MM.1S (cell line): ENCODE measurements around the gene TCF12.
A peak's percentile ranks its signal among the peaks of the same experiment; 100 is the strongest.

Experiments
- DNase-seq: peaks from one replicate; pipeline ENCODE4 v3.0.0-alpha.2; 2015
- H2AFZ ChIP-seq: fragments of 300-600 bp; sonication (generic); 2 replicates; pipeline ENCODE4 v1.6.0; 2016; ENCODE audit warnings: antibody characterized with exemption, low read length
- H3F3A ChIP-seq: fragments of 300-600 bp; sonication (generic); 2 replicates; pipeline ENCODE4 v1.6.1; 2016; ENCODE audit warnings: mild to moderate bottlenecking, antibody characterized with exemption, low read length, moderate library complexity, mixed read lengths; ENCODE audit not compliant: insufficient read depth
- H3K27ac ChIP-seq: fragments of 300-600 bp; sonication (generic); 2 replicates; pipeline ENCODE4 v1.5.1; 2016; ENCODE audit warnings: mild to moderate bottlenecking, low read length
- H3K27me3 ChIP-seq: fragments of 300-600 bp; sonication (generic); replicated peaks from 2 replicates; pipeline ENCODE4 v1.6.0; 2016; ENCODE audit warnings: low read length; ENCODE audit not compliant: insufficient read depth
- H3K36me3 ChIP-seq: fragments of 300-600 bp; sonication (generic); replicated peaks from 2 replicates; pipeline ENCODE4 v1.6.1; 2016; ENCODE audit warnings: mild to moderate bottlenecking, low read length, mixed read lengths; ENCODE audit not compliant: insufficient read depth
- H3K4me1 ChIP-seq: fragments of 300-600 bp; sonication (generic); 2 replicates; pipeline ENCODE4 v1.6.1; 2016; ENCODE audit warnings: low read length, mixed read lengths
- H3K4me2 ChIP-seq: fragments of 300-600 bp; sonication (generic); 2 replicates; pipeline ENCODE4 v1.6.0; 2016; ENCODE audit warnings: low read depth, low read length
- H3K4me3 ChIP-seq: fragments of 300-600 bp; sonication (generic); 2 replicates; pipeline ENCODE4 v1.5.1; 2016; ENCODE audit warnings: low read length, mixed read lengths
- H3K79me2 ChIP-seq: fragments of 300-600 bp; sonication (generic); 2 replicates; pipeline ENCODE4 v1.6.1; 2016; ENCODE audit warnings: mixed run types, low read length, mixed read lengths
- H3K9ac ChIP-seq: fragments of 300-600 bp; sonication (generic); 2 replicates; pipeline ENCODE4 v1.6.1; 2016; ENCODE audit warnings: low read length, mixed read lengths
- H3K9me2 ChIP-seq: fragments of 300-600 bp; sonication (generic); replicated peaks from 2 replicates; pipeline ENCODE4 v1.6.1; 2016; ENCODE audit warnings: mild to moderate bottlenecking, low read length, mixed read lengths; ENCODE audit not compliant: insufficient read depth
- H3K9me3 ChIP-seq: fragments of 300-600 bp; sonication (generic); replicated peaks from 2 replicates; pipeline ENCODE4 v1.6.1; 2016; ENCODE audit warnings: mild to moderate bottlenecking, low read length, mixed read lengths; ENCODE audit not compliant: insufficient read depth
- H4K20me1 ChIP-seq: fragments of 300-600 bp; sonication (generic); 2 replicates; pipeline ENCODE4 v1.6.1; 2016; ENCODE audit warnings: mild to moderate bottlenecking, low read length, moderate library complexity, mixed read lengths; ENCODE audit not compliant: insufficient read depth
- CTCF ChIP-seq: fragments of 300-600 bp; sonication (generic); IDR thresholded peaks from 2 replicates; pipeline ENCODE4 v1.5.1; 2016; ENCODE audit warnings: antibody characterized with exemption, low read length, mixed read lengths
- EZH2 ChIP-seq: fragments of 300-600 bp; sonication (generic); optimal IDR thresholded peaks from 2 replicates; pipeline ENCODE3; 2017; ENCODE audit warnings: low read depth, mild to moderate bottlenecking, antibody characterized with exemption, low read length, mixed read lengths
- EZH2phosphoT487 ChIP-seq: fragments of 300-600 bp; sonication (generic); IDR thresholded peaks from 2 replicates; pipeline ENCODE4 v1.6.1; 2018; ENCODE audit warnings: antibody characterized with exemption, low read length

Gene TCF12

DNA sequence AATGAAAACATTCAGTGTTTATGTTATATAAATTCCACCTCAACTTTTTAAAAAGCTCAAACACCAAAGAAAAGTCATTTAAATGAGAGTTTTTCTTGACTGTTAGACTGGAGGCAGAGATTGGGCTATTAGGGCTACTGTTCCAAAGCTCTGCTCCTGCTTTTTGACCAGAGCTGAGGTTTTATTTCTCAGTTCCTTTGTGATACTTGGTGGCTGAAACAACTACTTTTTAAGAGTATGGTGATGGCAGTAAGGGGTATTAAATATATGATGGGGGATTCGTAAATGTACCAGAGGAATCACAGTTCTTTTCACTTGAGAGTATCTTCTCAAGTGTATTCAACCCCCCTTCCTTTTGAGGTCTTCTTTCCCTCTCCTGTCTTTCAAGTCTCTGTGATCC, 271.8 kb downstream of the TCF12 start:
- DNase-seq: peak; percentile 46
- Histone ChIP-seq H3K4me2 (peak overlapping the region; percentile 31; the same call in 1 of the 2 replicates), H3K27ac (peak overlapping the region; percentile 5; the same call in 1 of the 2 replicates), H2AFZ (no peak overlapping the region), H3K9me3 (no peaks in the 10 kb centered on the region), H3K9me2 (no peaks in the 10 kb centered on the region), H3K9ac (no peak overlapping the region), H3K4me3 (no peak overlapping the region), H3K4me1 (peaks cover 17% of the 10 kb centered on the region), H4K20me1 (no peaks in the 10 kb centered on the region), H3K36me3 (no peaks in the 10 kb centered on the region), H3K27me3 (no peaks in the 10 kb centered on the region), H3K79me2 (no peaks in the 10 kb centered on the region), H3F3A (peaks cover 6% of the 10 kb centered on the region)
- TF ChIP-seq EZH2phosphoT487: no peak
- TF ChIP-seq CTCF: no peak
- TF ChIP-seq EZH2: no peak

DNA sequence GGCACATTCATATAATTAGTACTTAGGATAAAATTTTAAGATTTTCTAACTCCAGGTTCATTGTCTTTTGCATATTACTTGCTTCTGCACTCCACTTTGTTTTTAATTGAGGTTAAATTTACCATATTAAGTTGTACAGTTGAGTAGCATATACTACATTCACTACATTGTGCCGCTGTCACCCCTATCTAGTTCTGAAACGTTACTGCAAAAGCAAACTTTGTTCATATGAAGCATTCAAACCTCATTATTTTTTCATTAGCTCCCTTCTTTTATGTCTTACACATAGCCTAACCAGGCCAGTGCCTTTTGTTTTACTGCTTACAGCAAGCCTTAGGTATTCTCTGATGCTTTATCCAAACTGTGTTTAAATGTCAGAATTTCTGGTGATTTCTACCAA, 274.7 kb downstream of the TCF12 start:
- Histone ChIP-seq H3K27ac (no peak overlapping the region), H3K4me2 (no peak overlapping the region), H3K4me3 (no peak overlapping the region), H3K27me3 (no peaks in the 10 kb centered on the region), H3F3A (peaks cover 6% of the 10 kb centered on the region), H3K36me3 (no peaks in the 10 kb centered on the region), H3K9me2 (no peaks in the 10 kb centered on the region), H3K4me1 (peaks cover 17% of the 10 kb centered on the region), H3K79me2 (no peaks in the 10 kb centered on the region), H4K20me1 (no peaks in the 10 kb centered on the region), H3K9ac (no peak overlapping the region), H2AFZ (no peak overlapping the region), H3K9me3 (no peaks in the 10 kb centered on the region)
- no peak for DNase-seq
- TF ChIP-seq EZH2phosphoT487 (no peak), CTCF (no peak), EZH2 (no peak)

DNA sequence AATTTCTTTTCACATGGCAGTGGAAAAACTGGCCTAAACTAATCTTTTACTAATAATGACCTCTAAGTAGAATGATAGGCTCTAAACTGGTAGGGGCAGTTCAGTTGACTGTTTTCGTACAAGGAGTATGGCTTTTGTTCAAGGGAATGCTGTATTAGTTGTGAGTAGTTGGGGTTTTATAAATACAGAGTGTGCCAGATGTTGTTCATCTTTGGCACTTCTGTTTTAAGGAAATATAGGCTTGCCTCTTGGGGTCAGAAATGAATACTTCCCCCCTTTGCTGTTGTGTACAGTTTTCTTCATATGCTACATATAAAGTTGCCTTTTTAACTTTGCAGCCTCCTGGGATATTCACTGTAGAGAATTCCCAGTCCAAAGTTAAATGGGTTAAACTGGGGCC, 276.9 kb downstream of the TCF12 start:
- H3K79me2 ChIP-seq: no peaks in the 10 kb centered on the region
- H3F3A ChIP-seq: peaks cover 4% of the 10 kb centered on the region
- DNase-seq: no peak
- H3K27me3 ChIP-seq: no peaks in the 10 kb centered on the region
- peaks cover 6% of the 10 kb centered on the region for H3K4me1 ChIP-seq
- no peak overlapping the region for H2AFZ ChIP-seq
- H3K4me2 ChIP-seq: no peak overlapping the region
- TF ChIP-seq EZH2phosphoT487: no peak
- no peak for TF ChIP-seq CTCF
- no peak for TF ChIP-seq EZH2
- no peaks in the 10 kb centered on the region for H3K36me3 ChIP-seq
- H3K9ac ChIP-seq: no peak overlapping the region
- H3K9me3 ChIP-seq: no peaks in the 10 kb centered on the region
- no peaks in the 10 kb centered on the region for H4K20me1 ChIP-seq
- no peak overlapping the region for H3K27ac ChIP-seq
- no peak overlapping the region for H3K4me3 ChIP-seq
- no peaks in the 10 kb centered on the region for H3K9me2 ChIP-seq

- no peaks in the 10 kb centered on the region for H3K4me1 ChIP-seq
- H3K9me3 ChIP-seq: no peaks in the 10 kb centered on the region
- no peaks in the 10 kb centered on the region for H4K20me1 ChIP-seq
Measured at GRCh38 chr15:57196865-57197264, 278.4 kb downstream of the TCF12 start.

More at GRCh38 chr15:57196865-57197264, 278.4 kb downstream of the TCF12 start:
- TF ChIP-seq EZH2phosphoT487 (no peak), CTCF (no peak), EZH2 (no peak)
- H3F3A ChIP-seq: no peaks in the 10 kb centered on the region
- no peak overlapping the region for H3K4me3 ChIP-seq
- H3K9ac ChIP-seq: no peak overlapping the region
- no peaks in the 10 kb centered on the region for H3K9me2 ChIP-seq
- no peaks in the 10 kb centered on the region for H3K36me3 ChIP-seq
- no peak overlapping the region for H3K27ac ChIP-seq
- H2AFZ ChIP-seq: no peak overlapping the region
- no peak overlapping the region for H3K4me2 ChIP-seq
- no peaks in the 10 kb centered on the region for H3K27me3 ChIP-seq
- H3K79me2 ChIP-seq: no peaks in the 10 kb centered on the region
- no peak for DNase-seq
